ENCODE data around the gene LSM10.
A peak's percentile ranks its signal among the peaks of the same experiment; 100 is the strongest.

LSM10 gene

DNA sequence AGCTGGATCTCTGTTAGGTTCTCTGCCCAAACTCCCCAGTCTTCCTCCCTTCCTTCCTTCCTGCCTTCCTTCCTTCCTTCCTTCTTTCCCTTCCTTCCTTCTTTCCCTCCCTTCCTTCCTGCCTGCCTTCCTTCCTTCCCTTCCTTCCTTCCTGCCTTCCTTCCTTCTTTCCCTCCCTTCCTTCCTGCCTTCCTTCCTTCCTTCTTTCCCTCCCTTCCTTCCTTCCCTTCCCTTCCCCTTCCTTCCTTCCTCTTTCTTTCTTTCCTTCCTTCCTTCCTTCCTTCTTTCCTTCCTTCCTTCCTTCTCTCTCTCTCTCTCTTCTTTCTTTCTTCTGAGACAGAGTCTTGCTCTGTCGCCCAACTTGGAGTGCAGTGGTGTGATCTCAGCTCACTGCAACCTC, 8.7 kb upstream of the LSM10 start:
- DNase-seq: no peak

- DNase-seq: no peak
These were observed 4.8 kb upstream of the LSM10 start for GRCh38 chr1:36402504-36402890.

DNA sequence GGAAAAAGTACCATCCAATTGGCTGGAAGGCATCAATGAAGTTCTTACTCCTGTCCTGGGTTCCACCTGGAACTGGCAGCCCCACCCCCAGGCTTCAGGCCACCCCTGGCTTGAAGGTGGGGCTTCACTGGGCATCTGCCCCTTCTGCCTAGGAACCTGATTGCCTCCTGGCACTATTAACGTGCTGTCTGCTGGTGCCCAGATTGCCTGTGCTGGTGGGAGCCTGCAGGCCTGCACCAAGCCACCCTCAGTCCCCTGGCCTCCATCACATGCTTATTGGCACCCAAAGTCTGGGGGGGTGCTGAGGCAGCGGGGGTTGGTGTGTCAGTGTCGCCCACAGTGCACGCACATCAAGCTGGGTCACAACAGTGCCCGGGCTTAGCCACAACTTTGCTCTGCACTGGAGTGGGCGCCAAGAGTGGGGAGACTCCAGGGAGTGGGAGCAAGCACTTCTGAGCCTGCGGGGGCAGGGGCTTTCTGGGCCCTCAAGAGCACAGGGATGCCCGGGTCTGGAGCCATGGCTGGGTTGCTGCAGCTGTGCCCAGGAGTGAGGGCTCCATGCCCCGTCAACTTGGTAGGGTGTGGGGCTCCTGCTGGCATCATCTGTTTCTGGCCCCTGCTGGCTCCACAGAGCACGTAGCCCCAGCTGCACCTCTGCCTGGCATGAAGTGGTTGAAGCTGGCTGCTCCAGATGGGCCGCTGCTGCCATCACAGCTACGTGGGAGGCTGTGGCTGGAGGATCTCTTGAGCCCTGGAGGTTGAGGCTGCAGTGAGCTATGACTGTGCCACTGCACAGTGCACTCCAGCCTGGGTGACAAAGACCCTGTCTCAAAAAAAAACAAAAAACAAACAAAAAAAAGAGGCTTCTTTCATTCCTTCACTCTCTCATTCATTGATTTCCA, 4.1 kb upstream of the LSM10 start:
- DNase-seq: no peak

- DNase-seq: no peak
These were observed 3.3 kb upstream of the LSM10 start for GRCh38 chr1:36400825-36401601.

DNA sequence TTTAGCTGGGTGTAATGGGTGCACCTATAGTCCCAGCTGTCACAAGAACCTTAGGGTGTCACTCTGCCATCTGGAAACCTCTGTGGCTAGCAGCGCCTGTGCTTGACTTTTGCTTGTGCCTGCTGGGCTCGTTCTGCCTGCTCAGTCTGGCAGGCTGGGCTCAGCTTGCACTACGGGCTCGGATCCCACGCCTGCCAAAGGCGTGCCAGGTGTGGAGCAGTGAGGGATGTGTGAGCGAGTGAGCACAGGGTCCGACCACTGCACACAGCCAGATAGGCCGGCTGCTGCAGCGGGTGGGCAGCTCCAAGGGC, 2.8 kb upstream of the LSM10 start:
- no peak for DNase-seq

GRCh38 chr1:36398370-36398977, 766 bp upstream of the LSM10 start:
- no peak for DNase-seq

GRCh38 chr1:36397083-36397377, 678 bp downstream of the LSM10 start:
- no peak for DNase-seq

DNA sequence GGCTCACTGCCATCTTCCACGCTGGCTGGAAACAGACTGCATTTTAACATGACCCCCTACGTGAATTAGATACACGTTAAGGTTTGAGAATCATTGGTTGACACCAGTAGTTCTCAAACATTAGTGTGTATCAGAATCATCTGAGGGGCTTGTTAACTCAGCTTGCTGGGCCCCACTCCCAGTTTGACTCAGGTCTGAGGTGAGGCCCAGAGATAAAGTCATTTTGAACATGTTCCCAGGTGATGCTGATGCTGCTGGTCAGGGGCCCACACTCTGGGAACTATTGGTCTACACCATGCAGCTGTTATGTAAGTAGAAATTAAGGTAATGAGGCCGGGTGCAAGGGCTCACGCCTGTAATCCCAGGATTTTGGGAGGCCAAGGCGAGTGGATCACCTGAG, 1.3 kb downstream of the LSM10 start:
- no peak for DNase-seq

DNA sequence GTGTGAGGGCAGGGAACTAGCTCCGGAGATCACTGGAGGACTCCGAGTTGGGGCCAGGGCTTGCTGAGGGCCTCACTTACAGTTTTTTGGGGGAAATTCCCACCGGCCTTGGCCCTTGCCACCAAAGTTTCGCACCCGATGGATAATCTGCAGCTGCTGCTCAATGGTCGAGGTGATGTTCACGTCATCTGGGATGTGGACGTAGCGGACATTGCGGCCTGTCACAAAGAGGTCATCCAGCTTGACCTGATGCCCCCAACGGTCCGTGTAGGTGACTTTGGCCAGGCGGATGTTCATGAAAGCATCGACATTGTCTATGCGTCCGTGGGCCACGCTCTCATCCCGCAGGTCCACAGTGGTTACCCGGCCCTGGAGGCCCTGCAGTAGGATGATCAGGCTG, 4.0 kb downstream of the LSM10 start:
- DNase-seq: no peak

DNA sequence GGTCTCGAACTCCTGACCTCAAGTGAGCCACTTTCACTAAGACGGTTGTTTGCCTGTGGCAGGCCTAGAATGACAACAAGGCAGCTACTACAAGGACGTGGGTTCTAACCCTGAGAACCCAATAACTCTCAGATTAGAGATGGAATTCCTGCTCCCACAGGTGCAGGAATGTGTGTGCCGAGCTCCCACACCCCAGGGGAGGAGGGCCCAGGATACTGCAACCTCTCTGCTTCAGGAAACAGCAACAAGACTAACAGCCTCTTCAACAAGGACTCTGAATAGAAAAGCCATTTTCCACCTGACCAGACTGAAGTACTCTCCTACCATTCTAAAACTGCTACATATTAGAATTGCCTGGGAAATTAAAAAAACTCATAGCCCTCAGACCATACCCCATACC, 4.9 kb downstream of the LSM10 start:
- DNase-seq: no peak

GRCh38 chr1:36391271-36391670, 6.4 kb downstream of the LSM10 start:
- DNase-seq: no peak

GRCh38 chr1:36390411-36390810, 7.3 kb downstream of the LSM10 start:
- DNase-seq: no peak

GRCh38 chr1:36389999-36390398, 7.7 kb downstream of the LSM10 start:
- no peak for DNase-seq

DNA sequence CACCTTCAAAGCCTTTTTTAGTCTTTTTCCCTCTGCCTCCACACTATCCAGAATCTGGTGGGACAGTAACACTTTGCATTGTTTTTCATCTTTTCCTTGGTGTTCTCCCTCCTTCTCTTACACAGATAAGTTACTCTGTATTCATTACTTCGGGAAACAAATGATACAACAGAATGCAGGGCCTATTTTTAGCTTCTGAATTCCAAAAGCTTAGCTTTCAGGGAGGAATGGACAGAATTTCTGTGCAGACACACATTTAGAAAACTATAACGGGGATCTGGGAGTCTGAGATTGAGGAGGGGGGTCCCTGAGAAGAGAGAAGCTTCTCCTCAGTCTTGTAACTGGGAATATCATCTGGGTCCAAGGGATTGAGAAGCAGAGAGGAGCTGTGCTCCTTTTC, 8.4 kb downstream of the LSM10 start:
- DNase-seq: no peak

DNA sequence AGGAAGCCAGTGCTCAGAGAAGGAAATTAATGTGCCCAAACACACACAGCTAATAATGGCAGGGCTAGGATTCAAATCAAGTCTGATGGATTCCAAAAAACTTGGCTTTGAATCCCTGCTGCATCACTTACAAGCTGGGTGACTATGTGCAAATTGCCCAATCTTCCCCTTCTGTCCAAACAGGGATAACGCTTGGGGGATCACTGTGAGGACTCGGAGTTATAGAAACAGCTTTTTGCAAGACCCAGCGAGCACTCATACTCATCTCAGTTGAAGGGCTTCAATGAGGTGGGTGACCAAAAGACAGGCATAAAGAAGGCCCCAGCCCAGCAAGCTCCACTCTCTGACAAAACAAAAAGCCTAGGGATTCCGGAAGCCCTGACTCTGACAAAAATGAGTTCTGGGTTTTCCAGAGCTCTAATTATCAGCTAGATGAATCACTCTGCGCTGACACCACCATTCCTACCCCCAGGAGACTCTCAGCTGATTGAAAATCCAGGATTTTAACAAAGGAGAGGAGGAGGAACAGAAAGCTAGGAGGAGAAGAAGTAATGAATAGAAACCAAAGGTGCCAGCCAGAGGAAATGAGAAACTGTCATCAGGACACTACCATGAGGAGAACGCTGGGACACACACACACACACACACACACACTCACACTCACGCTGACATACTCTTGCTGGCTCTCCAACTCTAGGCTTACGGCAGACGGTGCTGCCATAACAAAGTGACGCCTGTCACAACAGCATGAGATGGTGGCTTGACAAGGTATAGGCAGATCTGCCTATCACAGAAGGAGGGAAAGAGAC, 10.4 kb downstream of the LSM10 start:
- no peak for DNase-seq

DNA sequence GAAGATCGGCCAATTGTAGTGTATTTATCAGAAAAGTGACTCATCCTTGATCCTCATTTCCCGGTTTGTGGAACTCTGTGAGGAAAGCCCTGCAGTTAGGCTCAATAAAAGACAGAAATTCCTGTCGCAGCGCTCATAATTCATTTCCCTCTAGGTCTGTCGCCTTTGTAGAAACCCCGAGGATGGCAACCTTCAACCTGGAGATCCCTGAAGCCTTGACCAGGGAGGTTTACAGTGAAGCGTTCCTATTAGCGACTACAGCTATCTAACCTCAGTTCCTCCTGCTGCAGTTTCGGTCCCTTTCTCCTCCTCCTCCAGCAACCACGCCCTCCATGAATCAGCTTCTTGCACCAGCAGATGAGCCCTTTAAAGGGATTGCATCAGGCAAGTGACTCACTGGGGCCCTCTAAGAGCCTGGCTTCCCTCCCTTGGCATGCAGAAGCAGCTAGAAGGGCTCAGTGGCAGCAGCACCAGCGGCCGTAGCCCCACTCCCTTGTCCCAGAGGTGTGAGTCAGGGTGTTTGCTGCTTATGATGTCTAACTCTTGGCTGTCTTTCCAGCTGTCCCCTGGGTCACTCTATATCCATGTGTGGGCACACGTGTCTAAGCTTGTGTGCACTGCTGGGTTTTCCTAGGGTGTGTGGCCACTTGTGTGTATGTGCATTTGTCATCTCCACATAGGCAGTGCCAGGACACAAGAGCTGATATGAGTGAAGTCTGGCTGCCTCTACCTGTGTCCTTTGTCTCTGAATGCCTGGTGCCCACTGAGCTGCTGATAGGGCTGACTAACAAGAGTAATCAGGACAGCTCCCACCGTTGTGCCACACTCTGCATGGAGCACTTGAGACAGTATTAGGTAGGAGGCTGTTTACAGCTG, 11.2 kb downstream of the LSM10 start:
- peak; percentile 87 for DNase-seq

GRCh38 chr1:36385410-36386264, 12.1 kb downstream of the LSM10 start, which contains the start of gene STK40:
Gene STK40 (minus strand): TSS chr1:36385924. CDS start chr1:36361332, 24,592 bp downstream.
- peak; percentile 99 for DNase-seq

DNA sequence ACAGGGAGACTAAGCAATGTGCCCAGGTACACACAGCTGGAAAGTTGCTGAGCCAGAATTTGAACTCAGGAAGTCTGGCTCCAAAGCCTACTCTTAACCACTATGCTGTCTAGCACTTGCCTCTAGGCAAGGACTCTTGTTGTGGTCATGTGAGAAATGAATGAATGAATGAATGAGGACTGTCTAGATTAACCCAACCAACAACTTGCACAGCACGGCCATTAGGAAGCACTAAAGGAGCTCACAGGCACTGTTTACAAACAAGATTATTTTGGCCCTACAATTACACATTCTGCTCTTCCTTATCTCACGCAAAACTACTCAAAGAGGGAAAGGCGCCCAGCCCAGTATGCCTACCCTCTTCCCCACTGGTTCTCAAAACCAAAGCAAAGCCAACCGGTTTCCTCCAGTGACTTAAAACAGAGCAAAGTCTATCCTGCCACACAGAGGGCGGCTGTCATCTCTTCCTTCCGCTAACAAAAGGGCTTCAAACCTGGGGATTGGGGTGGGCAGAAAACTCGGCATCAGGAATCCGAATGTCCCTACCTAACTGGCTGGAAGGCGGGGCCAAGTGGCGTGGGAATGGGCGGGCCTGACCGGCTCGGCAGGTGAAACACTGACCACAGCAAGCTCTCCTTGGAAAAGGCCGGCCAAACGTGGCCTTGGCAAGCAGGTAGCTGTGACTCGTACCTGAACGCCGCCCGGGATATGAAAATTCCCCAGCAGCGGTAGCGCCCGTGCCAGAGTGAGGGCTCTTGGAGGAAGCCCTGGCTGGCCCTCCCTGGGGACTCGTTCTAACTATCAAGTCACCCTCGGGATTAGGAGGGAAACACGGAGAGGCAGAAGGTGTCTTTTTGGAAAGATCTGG, 12.9 kb downstream of the LSM10 start:
- peak; percentile 46 for DNase-seq

GRCh38 chr1:36383240-36383639, 14.5 kb downstream of the LSM10 start:
- DNase-seq: no peak

GRCh38 chr1:36382669-36383068, 15.0 kb downstream of the LSM10 start:
- DNase-seq: no peak
